ENCODE data around the gene ARRB2.

ARRB2 gene

GRCh38 chr17:4748686-4749085 is 38.3 kb downstream of the ARRB2 start:
- H3K4me3 ChIP-seq (ENCODE audit: low read depth, low read length), result no peak overlapping the region
- DNase-seq (ENCODE audit: low read depth, low spot score), result no peak
- TF ChIP-seq, protein P1, sequence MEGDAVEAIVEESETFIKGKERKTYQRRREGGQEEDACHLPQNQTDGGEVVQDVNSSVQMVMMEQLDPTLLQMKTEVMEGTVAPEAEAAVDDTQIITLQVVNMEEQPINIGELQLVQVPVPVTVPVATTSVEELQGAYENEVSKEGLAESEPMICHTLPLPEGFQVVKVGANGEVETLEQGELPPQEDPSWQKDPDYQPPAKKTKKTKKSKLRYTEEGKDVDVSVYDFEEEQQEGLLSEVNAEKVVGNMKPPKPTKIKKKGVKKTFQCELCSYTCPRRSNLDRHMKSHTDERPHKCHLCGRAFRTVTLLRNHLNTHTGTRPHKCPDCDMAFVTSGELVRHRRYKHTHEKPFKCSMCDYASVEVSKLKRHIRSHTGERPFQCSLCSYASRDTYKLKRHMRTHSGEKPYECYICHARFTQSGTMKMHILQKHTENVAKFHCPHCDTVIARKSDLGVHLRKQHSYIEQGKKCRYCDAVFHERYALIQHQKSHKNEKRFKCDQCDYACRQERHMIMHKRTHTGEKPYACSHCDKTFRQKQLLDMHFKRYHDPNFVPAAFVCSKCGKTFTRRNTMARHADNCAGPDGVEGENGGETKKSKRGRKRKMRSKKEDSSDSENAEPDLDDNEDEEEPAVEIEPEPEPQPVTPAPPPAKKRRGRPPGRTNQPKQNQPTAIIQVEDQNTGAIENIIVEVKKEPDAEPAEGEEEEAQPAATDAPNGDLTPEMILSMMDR (IDR thresholded peaks at IDR 0.05; ENCODE audit: low read depth, low read length), result no peak
- in situ Hi-C loops (cut with HindIII; ENCODE audit: low sequenced_read_pairs), result no loop called here

DNA sequence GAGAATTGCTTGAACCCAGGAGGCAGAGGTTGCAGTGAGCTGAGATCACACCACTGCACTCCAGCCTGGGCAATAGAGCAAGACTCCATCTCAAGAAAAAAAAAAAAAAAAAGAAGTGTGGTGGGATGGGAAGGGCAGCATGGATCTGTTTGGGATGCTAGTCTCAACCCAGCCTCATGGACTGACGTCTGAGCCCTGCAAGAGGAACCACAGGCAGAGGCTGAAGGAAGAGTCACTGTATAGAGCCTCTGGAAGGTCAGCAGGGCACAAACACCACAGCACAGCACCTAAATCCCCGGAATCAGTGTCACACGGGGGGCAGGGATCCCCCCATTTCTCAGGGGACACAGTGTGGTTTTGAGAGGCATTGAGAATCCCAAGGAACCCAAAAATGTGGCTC is 40.2 kb downstream of the ARRB2 start:
- in situ Hi-C loops (cut with HindIII; ENCODE audit: low sequenced_read_pairs), result no loop called here
- TF ChIP-seq, protein P1 (IDR thresholded peaks at IDR 0.05; ENCODE audit: low read depth, low read length), result no peak
- no peak overlapping the region for H3K4me3 ChIP-seq (ENCODE audit: low read depth, low read length)
- no peak for DNase-seq (ENCODE audit: low read depth, low spot score)

DNA sequence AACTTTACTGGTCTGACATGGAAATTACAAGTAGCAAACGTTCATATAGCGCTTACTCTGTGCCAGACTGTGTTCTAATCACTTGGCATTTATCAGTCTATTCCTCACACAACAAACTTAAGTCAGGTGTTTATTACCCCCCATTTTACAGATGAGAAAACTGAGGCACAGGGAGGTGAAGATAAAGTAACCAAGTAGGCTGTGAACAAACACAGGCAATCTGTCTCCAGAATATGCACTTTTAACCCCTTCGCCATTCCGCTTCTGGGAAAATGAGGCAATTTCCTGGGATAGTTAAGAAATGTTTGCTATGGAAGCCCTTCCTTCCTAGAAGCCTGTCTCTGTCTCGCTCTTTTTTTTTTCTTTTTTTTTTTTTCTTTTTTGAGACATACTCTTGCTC is 41.5 kb downstream of the ARRB2 start:
- in situ Hi-C loops (cut with HindIII; ENCODE audit: low sequenced_read_pairs), result no loop called here
- DNase-seq (ENCODE audit: low read depth, low spot score), result no peak
- TF ChIP-seq, protein P1 (IDR thresholded peaks at IDR 0.05; ENCODE audit: low read depth, low read length), result no peak
- H3K4me3 ChIP-seq (ENCODE audit: low read depth, low read length), result no peak overlapping the region

DNA sequence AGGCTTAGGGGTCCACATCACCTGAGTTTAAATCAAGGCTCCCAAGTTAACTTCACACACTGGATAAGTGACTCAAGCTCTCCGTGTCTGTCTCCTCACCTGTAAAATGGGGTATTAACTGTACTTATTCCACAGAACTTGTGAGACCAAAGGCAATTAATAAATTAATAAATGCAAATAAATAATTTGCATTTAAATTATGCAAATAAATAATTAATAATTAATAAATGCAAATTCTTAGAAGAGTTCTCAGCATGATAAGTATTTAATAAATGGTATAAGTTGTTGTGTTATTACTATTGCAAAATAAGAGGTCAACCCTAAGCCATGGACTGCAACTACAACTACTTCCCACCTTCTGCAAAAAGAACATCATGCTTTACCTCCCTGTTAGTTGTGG is 43.0 kb downstream of the ARRB2 start:
- TF ChIP-seq, protein P1 (IDR thresholded peaks at IDR 0.05; ENCODE audit: low read depth, low read length), result no peak
- in situ Hi-C loops (cut with HindIII; ENCODE audit: low sequenced_read_pairs), result no loop called here
- DNase-seq (ENCODE audit: low read depth, low spot score), result no peak
- no peak overlapping the region for H3K4me3 ChIP-seq (ENCODE audit: low read depth, low read length)

GRCh38 chr17:4759776-4760236 is 49.4 kb downstream of the ARRB2 start:
- in situ Hi-C loops (cut with HindIII; ENCODE audit: low sequenced_read_pairs), result no loop called here
- TF ChIP-seq, protein P1 (IDR thresholded peaks at IDR 0.05; ENCODE audit: low read depth, low read length), result no peak
- no peak for DNase-seq (ENCODE audit: low read depth, low spot score)
- no peak overlapping the region for H3K4me3 ChIP-seq (ENCODE audit: low read depth, low read length)

- in situ Hi-C loops (cut with HindIII; ENCODE audit: low sequenced_read_pairs), result no loop called here
- no peak overlapping the region for H3K4me3 ChIP-seq (ENCODE audit: low read depth, low read length)
- no peak for DNase-seq (ENCODE audit: low read depth, low spot score)
- TF ChIP-seq, protein P1 (IDR thresholded peaks at IDR 0.05; ENCODE audit: low read depth, low read length), result no peak
Observed at GRCh38 chr17:4764595-4764994, 54.2 kb downstream of the ARRB2 start.

GRCh38 chr17:4766201-4766600 is 55.8 kb downstream of the ARRB2 start:
- TF ChIP-seq, protein P1 (IDR thresholded peaks at IDR 0.05; ENCODE audit: low read depth, low read length), result no peak
- no peak for DNase-seq (ENCODE audit: low read depth, low spot score)
- H3K4me3 ChIP-seq (ENCODE audit: low read depth, low read length), result no peak overlapping the region
- in situ Hi-C loops (cut with HindIII; ENCODE audit: low sequenced_read_pairs), result no loop called here

Data from astrocyte of the spinal cord (primary cell).